Brain microvascular endothelial cell (primary cell): ENCODE data around the gene IGFBP4.

Source experiments
- DNase-seq: peaks from one replicate; pipeline ENCODE4 v3.0.0-alpha.2; 2020
- H3K27ac ChIP-seq: fragments of 250-450 bp; sonication (Bioruptor Pico); 2 replicates; pipeline ENCODE4 v1.5.1; 2020; ENCODE audit warnings: mild to moderate bottlenecking, moderate library complexity
- H3K27me3 ChIP-seq: fragments of 250-450 bp; sonication (Bioruptor Pico); replicated peaks from 2 replicates; pipeline ENCODE4 v1.5.1; 2020; ENCODE audit warnings: mild to moderate bottlenecking
- H3K36me3 ChIP-seq: fragments of 250-450 bp; sonication (Bioruptor Pico); replicated peaks from 2 replicates; pipeline ENCODE4 v1.5.1; 2020; ENCODE audit warnings: mild to moderate bottlenecking
- H3K4me3 ChIP-seq: 2 replicates; pipeline ENCODE4 v1.5.1; 2011; ENCODE audit warnings: low read depth, mild to moderate bottlenecking, control low read depth, low read length, moderate library complexity
- CTCF ChIP-seq: IDR thresholded peaks from 2 replicates; pipeline ENCODE4 v1.5.1; 2011; ENCODE audit warnings: low read depth, mild to moderate bottlenecking, moderate library complexity, low read length, control low read depth, inconsistent platforms; ENCODE audit errors: missing control alignments
- in situ Hi-C: cut with HindIII; loops from 2 replicates; pipeline ENCODE4 v1.10.0; 2017; ENCODE audit warnings: low sequenced_read_pairs, low pct_ligation_motif_present

Gene IGFBP4

GRCh38 chr17:40496170-40496569 lies 52.9 kb downstream of the IGFBP4 start:
- H3K27ac ChIP-seq, result no peak overlapping the region
- H3K27me3 ChIP-seq, result no peaks in the 10 kb centered on the region
- no peak for TF ChIP-seq CTCF
- no peaks in the 10 kb centered on the region for H3K36me3 ChIP-seq
- in situ Hi-C loops, result no loop called here
- no peak for DNase-seq
- H3K4me3 ChIP-seq, result no peak overlapping the region

- Histone ChIP-seq H3K36me3 (no peaks in the 10 kb centered on the region), H3K4me3 (no peak overlapping the region), H3K27ac (no peak overlapping the region), H3K27me3 (no peaks in the 10 kb centered on the region)
- TF ChIP-seq CTCF, result no peak
- no peak for DNase-seq
- in situ Hi-C loops, result no loop called here
Measured at GRCh38 chr17:40496634-40497420, 53.6 kb downstream of the IGFBP4 start.

GRCh38 chr17:40497695-40498094 lies 54.4 kb downstream of the IGFBP4 start:
- TF ChIP-seq CTCF, result no peak
- Histone ChIP-seq H3K36me3 (no peaks in the 10 kb centered on the region), H3K27me3 (no peaks in the 10 kb centered on the region), H3K27ac (no peak overlapping the region), H3K4me3 (no peak overlapping the region)
- in situ Hi-C loops, result no loop called here
- no peak for DNase-seq

GRCh38 chr17:40498281-40499084 lies 55.2 kb downstream of the IGFBP4 start:
- no peak for DNase-seq
- in situ Hi-C loops, result no loop called here
- H3K36me3 ChIP-seq, result no peaks in the 10 kb centered on the region
- H3K27me3 ChIP-seq, result no peaks in the 10 kb centered on the region
- H3K27ac ChIP-seq, result no peak overlapping the region
- no peak for TF ChIP-seq CTCF
- H3K4me3 ChIP-seq, result no peak overlapping the region

GRCh38 chr17:40499551-40500189 lies 56.4 kb downstream of the IGFBP4 start:
- in situ Hi-C loops, result no loop called here
- peak; percentile 55 for DNase-seq
- no peaks in the 10 kb centered on the region for H3K27me3 ChIP-seq
- no peaks in the 10 kb centered on the region for H3K36me3 ChIP-seq
- no peak overlapping the region for H3K4me3 ChIP-seq
- no peak overlapping the region for H3K27ac ChIP-seq
- peak; percentile 8 for TF ChIP-seq CTCF
